Stomach smooth muscle (tissue), 2 donors: ENCODE results near the gene PHF19.

Source experiments
- H3K27ac ChIP-seq: one replicate; pipeline ENCODE4 v1.7.0; 2013; ENCODE audit warnings: mild to moderate bottlenecking, low read length, inconsistent platforms
- H3K27me3 ChIP-seq, 2 donors: one replicate each; pipeline ENCODE4 v1.7.0; 2013; ENCODE audit warnings: low read length in 2 of 2; ENCODE audit not compliant: insufficient read depth in 2 of 2, control insufficient read depth in 1 of 2
- H3K36me3 ChIP-seq, 2 donors: one replicate each; pipeline ENCODE4 v1.7.0; 2013; ENCODE audit warnings: low read length in 2 of 2; ENCODE audit not compliant: control insufficient read depth in 2 of 2, insufficient read depth in 2 of 2
- H3K4me1 ChIP-seq: one replicate; pipeline ENCODE4 v1.7.0; 2013; ENCODE audit warnings: low read length; ENCODE audit not compliant: control insufficient read depth, insufficient read depth
- H3K4me3 ChIP-seq, 2 donors: one replicate each; pipeline ENCODE4 v1.7.0; 2013; ENCODE audit warnings: low read length in 2 of 2
- H3K9ac ChIP-seq, 2 donors: one replicate each; pipeline ENCODE4 v1.7.0; 2013; ENCODE audit warnings: low read length in 2 of 2, mild to moderate bottlenecking in 1 of 2
- H3K9me3 ChIP-seq, 2 donors: one replicate each; pipeline ENCODE4 v1.7.0; 2013; ENCODE audit warnings: low read length in 2 of 2; ENCODE audit not compliant: control insufficient read depth in 2 of 2
- donor health status: healthy.
- donor health status: Pancreatic carcinoma.

The PHF19 gene

GRCh38 chr9:120877276-120878034 is 467 bp upstream of the PHF19 start:
- Histone ChIP-seq H3K36me3 (peaks cover 10 to 13% of the 10 kb centered on the region in 2 donors), H3K4me3 (peak overlapping the region; percentile 91 to 94), H3K9ac (peak overlapping the region; percentile 80 to 87), H3K27me3 (no peaks in the 10 kb centered on the region), H3K27ac (peak overlapping the region; percentile 93), H3K4me1 (peaks cover 18% of the 10 kb centered on the region), H3K9me3 (no peaks in the 10 kb centered on the region)

GRCh38 chr9:120875954-120876841 is 790 bp downstream of the PHF19 start:
- no peaks in the 10 kb centered on the region for H3K9me3 ChIP-seq
- H3K9ac ChIP-seq: peak overlapping the region; percentile 73 to 85
- H3K36me3 ChIP-seq: peaks cover 10 to 18% of the 10 kb centered on the region in 2 donors
- H3K4me1 ChIP-seq: peaks cover 18% of the 10 kb centered on the region
- H3K27ac ChIP-seq: peak overlapping the region; percentile 91
- H3K4me3 ChIP-seq: peak overlapping the region; percentile 66 to 78
- H3K27me3 ChIP-seq: no peaks in the 10 kb centered on the region

GRCh38 chr9:120875643-120875953 is 1.4 kb downstream of the PHF19 start:
- Histone ChIP-seq H3K36me3 (peaks cover 10 to 18% of the 10 kb centered on the region in 2 donors), H3K9me3 (no peaks in the 10 kb centered on the region), H3K4me3 (peak overlapping the region; percentile 38 to 78), H3K27me3 (no peaks in the 10 kb centered on the region), H3K27ac (peak overlapping the region; percentile 91), H3K9ac (peak overlapping the region; percentile 42 to 85), H3K4me1 (peaks cover 18% of the 10 kb centered on the region)

GRCh38 chr9:120875195-120875565 is 1.8 kb downstream of the PHF19 start:
- H3K36me3 ChIP-seq: peaks cover 10 to 21% of the 10 kb centered on the region in 2 donors
- H3K4me3 ChIP-seq: peak overlapping the region in 1 of 2 donors; percentile 78
- peaks cover 20% of the 10 kb centered on the region for H3K4me1 ChIP-seq
- H3K27me3 ChIP-seq: no peaks in the 10 kb centered on the region
- H3K27ac ChIP-seq: peak overlapping the region; percentile 91
- H3K9ac ChIP-seq: no peak overlapping the region
- H3K9me3 ChIP-seq: no peaks in the 10 kb centered on the region

GRCh38 chr9:120874226-120875194 is 2.5 kb downstream of the PHF19 start:
- Histone ChIP-seq H3K4me3 (no peak overlapping the region), H3K4me1 (peaks cover 24% of the 10 kb centered on the region), H3K27me3 (no peaks in the 10 kb centered on the region), H3K9ac (no peak overlapping the region), H3K9me3 (no peaks in the 10 kb centered on the region), H3K36me3 (peaks cover 10 to 22% of the 10 kb centered on the region in 2 donors), H3K27ac (peak overlapping the region; percentile 91)

- H3K36me3 ChIP-seq: peaks cover 10 to 22% of the 10 kb centered on the region in 2 donors
- no peak overlapping the region for H3K4me3 ChIP-seq
- no peaks in the 10 kb centered on the region for H3K9me3 ChIP-seq
- no peak overlapping the region for H3K9ac ChIP-seq
- H3K27ac ChIP-seq: no peak overlapping the region
- peaks cover 28% of the 10 kb centered on the region for H3K4me1 ChIP-seq
- no peaks in the 10 kb centered on the region for H3K27me3 ChIP-seq
Measured at GRCh38 chr9:120873512-120873911, 3.5 kb downstream of the PHF19 start.

- no peak overlapping the region for H3K4me3 ChIP-seq
- H3K4me1 ChIP-seq: peaks cover 28% of the 10 kb centered on the region
- H3K9me3 ChIP-seq: no peaks in the 10 kb centered on the region
- no peak overlapping the region for H3K9ac ChIP-seq
- no peaks in the 10 kb centered on the region for H3K27me3 ChIP-seq
- H3K27ac ChIP-seq: no peak overlapping the region
- H3K36me3 ChIP-seq: peaks cover 10 to 22% of the 10 kb centered on the region in 2 donors
Measured at GRCh38 chr9:120872791-120873502, 4.0 kb downstream of the PHF19 start.

GRCh38 chr9:120870206-120870605 is 6.8 kb downstream of the PHF19 start:
- Histone ChIP-seq H3K9ac (no peak overlapping the region), H3K27me3 (no peaks in the 10 kb centered on the region), H3K4me3 (no peak overlapping the region), H3K9me3 (no peaks in the 10 kb centered on the region), H3K36me3 (peaks cover 12 to 34% of the 10 kb centered on the region in 2 donors), H3K27ac (peak overlapping the region; percentile 71), H3K4me1 (peaks cover 13% of the 10 kb centered on the region)

- H3K27ac ChIP-seq: peak overlapping the region; percentile 71
- H3K4me3 ChIP-seq: peak overlapping the region in 1 of 2 donors; percentile 35
- no peaks in the 10 kb centered on the region for H3K9me3 ChIP-seq
- H3K9ac ChIP-seq: peak overlapping the region in 1 of 2 donors; percentile 47
- H3K27me3 ChIP-seq: no peaks in the 10 kb centered on the region
- H3K36me3 ChIP-seq: peaks cover 12 to 35% of the 10 kb centered on the region in 2 donors
- peaks cover 13% of the 10 kb centered on the region for H3K4me1 ChIP-seq
Measured at GRCh38 chr9:120869726-120870125, 7.3 kb downstream of the PHF19 start.

GRCh38 chr9:120869360-120869687 is 7.7 kb downstream of the PHF19 start:
- Histone ChIP-seq H3K4me3 (peak overlapping the region; percentile 45 to 80), H3K9ac (peak overlapping the region; percentile 47 to 66), H3K27ac (peak overlapping the region; percentile 71), H3K27me3 (no peaks in the 10 kb centered on the region), H3K9me3 (no peaks in the 10 kb centered on the region), H3K4me1 (peaks cover 13% of the 10 kb centered on the region), H3K36me3 (peaks cover 12 to 35% of the 10 kb centered on the region in 2 donors)
